Heart right ventricle (tissue), 16 donors: ENCODE results near the gene HRAS. TPM values are rescaled to one million over a fixed set of nuclear protein-coding genes. Genes with fewer than 3 reads are reported as not detected.

Experiments used
- ATAC-seq, 8 donors: fragments of 200-7000 bp; cut with Tn5 transposase; one replicate each; pipeline ENCODE4 v1.9.1; 2020; ENCODE audit warnings: mild to moderate bottlenecking in 8 of 8, moderate library complexity in 8 of 8, moderate number of reproducible peaks in 1 of 8
- DNase-seq, 2 donors: peaks; one replicate each; pipeline ENCODE4 v3.0.0-alpha.2; 2020
- H3K27ac ChIP-seq, 10 donors: fragments of 200-600 bp; sonication (generic) in 2 of 10; one replicate each; pipeline versions ENCODE4 v1.5.0 to v1.8.0; 2020 to 2022; ENCODE audit warnings: mild to moderate bottlenecking in 3 of 10
- H3K27me3 ChIP-seq, 7 donors: fragments of 200-600 bp; one replicate each; pipeline ENCODE4 v1.8.0; 2021 to 2022; ENCODE audit warnings: mild to moderate bottlenecking in 2 of 7
- H3K36me3 ChIP-seq, 9 donors: fragments of 200-600 bp; sonication (generic) in 1 of 9; one replicate each; pipeline versions ENCODE4 v1.5.0 to v1.8.0; 2020 to 2022; ENCODE audit warnings: mild to moderate bottlenecking in 2 of 9
- H3K4me1 ChIP-seq, 9 donors: fragments of 200-600 bp; sonication (generic) in 1 of 9; one replicate each; pipeline versions ENCODE4 v1.5.0 to v1.8.0; 2020 to 2022; ENCODE audit warnings: mild to moderate bottlenecking in 4 of 9
- H3K4me3 ChIP-seq, 10 donors: fragments of 200-600 bp; sonication (generic) in 2 of 10; one replicate each; pipeline versions ENCODE4 v1.5.0 to v1.8.0; 2020 to 2022; ENCODE audit warnings: mild to moderate bottlenecking in 7 of 10, moderate library complexity in 2 of 10
- H3K9me3 ChIP-seq, 11 donors: fragments of 200-600 bp in 10 of 11; sonication (generic) in 2 of 11; one replicate each; pipeline versions ENCODE4 v1.5.0 to v1.8.0; 2013 to 2022; ENCODE audit warnings: mild to moderate bottlenecking in 2 of 11, control low read depth in 1 of 11, moderate library complexity in 1 of 11
- WGBS, 2 donors: extraction: QIAGEN DNeasy Blood & Tissue Kit; methylation state at CpG; one replicate each; pipeline ENCODE4 v1.1.7; 2013; ENCODE audit warnings: inconsistent platforms in 1 of 2; 5-methylcytosine and 5-hydroxymethylcytosine counted together
- intact Hi-C, 10 donors: fragments of 100-400 bp; cut with DNase I; formaldehyde crosslinking; loops; one replicate each; pipeline versions ENCODE4 v1.11.1 to v1.14.2; 2022
- polyA plus RNA-seq, 2 donors: library from polyadenylated mRNA; stranded (reverse); fragments of 200-250 nt; gene quantifications; one replicate each; pipeline ENCODE4 v1.2.3, GENCODE V29; 2013
- total RNA-seq, 10 donors: library from RNA; stranded (reverse); fragmentation: NEBNext Ultra II Directional in 3 of 10; extraction: Animal tissue kit (Norgen Biotek cat#: 25700) in 3 of 10; gene quantifications; one replicate each; pipeline versions ENCODE4 v1.2.1 to v1.2.4, GENCODE V29; 2021 to 2023
- TF ChIP-seq, protein P1 (sequence below), 9 donors: fragments of 200-600 bp; sonication (generic) in 2 of 9; IDR thresholded peaks; one replicate each; pipeline versions ENCODE4 v1.5.0 to v1.8.0; 2021 to 2022; ENCODE audit warnings: antibody characterized with exemption in 9 of 9, mild to moderate bottlenecking in 5 of 9, moderate library complexity in 1 of 9
- donor health status: Arrhythmogenic right ventricular cardiomyopathy.
- donor health status: ischemic (EF 13 %, LVEDD 7.1; RV severe dilation, severe dysfunction).
- donor health status: healthy with polysubstance abuse.
- donor health status: DM: no; HTN: yes; CAD: no.
- donor health status: DM: no; HTN: no; CAD: no.
- donor health status: ischemic (EF 25% LVEDD 6.9; RV normal size, moderate dysfunction).
- donor health status: ischemic (EF 25% LVEDD 5.7; RV mildly dilated, moderate dysfunction).
- donor health status: healthy.
- donor health status: DM: yes; HTN: yes; CAD: no.
- donor health status: Ischemic cardiomyopathy.
- donor health status: ischemic (EF 35%, LVEDD 5.7; RV mildly dilated, moderate dysfunction).
- donor health status: nonischemic (EF 11% LVEDD 7.7; RV severe dilation, severe dysfunction).
- donor health status: DM: yes; HTN: yes; CAD: no.
- donor health status: PGD.
- donor health status: ischemic (EF 29% LVEDD 5.4; RV normal size, mild dysfunction).
- donor health status: nonischemic (EF 23%, LVEDD 6.1; RV moderate dilation, normal function).

The HRAS gene
- total and polyA plus RNA-seq, 12 donors: 44.7 to 132 (median 56.4) TPM

DNA sequence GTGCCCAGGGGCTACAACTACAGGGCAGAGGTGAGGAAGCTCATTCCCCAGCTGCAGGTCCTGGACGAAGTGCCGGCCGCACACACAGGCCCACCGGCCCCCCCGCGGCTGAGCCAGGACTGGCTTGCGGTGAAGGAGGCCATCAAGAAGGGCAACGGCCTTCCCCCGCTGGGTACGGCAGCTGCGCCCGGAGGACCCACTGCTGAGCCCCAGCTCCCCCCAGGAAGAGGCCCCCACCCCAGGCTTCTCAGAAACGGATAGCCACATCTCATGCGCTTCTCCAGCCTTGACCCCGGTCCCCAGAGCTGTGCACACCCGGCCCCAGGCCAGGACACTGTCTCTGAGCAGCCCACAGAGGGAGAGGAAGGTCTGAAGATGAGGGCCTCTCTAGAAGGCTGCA is 15.8 kb upstream of the HRAS start:
- no peak overlapping the region for H3K4me3 ChIP-seq
- no peaks in the 10 kb centered on the region for H3K9me3 ChIP-seq
- ATAC-seq: no peak
- TF ChIP-seq, protein P1, sequence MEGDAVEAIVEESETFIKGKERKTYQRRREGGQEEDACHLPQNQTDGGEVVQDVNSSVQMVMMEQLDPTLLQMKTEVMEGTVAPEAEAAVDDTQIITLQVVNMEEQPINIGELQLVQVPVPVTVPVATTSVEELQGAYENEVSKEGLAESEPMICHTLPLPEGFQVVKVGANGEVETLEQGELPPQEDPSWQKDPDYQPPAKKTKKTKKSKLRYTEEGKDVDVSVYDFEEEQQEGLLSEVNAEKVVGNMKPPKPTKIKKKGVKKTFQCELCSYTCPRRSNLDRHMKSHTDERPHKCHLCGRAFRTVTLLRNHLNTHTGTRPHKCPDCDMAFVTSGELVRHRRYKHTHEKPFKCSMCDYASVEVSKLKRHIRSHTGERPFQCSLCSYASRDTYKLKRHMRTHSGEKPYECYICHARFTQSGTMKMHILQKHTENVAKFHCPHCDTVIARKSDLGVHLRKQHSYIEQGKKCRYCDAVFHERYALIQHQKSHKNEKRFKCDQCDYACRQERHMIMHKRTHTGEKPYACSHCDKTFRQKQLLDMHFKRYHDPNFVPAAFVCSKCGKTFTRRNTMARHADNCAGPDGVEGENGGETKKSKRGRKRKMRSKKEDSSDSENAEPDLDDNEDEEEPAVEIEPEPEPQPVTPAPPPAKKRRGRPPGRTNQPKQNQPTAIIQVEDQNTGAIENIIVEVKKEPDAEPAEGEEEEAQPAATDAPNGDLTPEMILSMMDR (IDR thresholded peaks at IDR 0.05): no peak
- no peak overlapping the region for H3K27ac ChIP-seq
- peaks cover 3 to 16% (median 13%) of the 10 kb centered on the region in 9 donors for H3K4me1 ChIP-seq
- H3K27me3 ChIP-seq: peaks cover 27 to 63% (median 46%) of the 10 kb centered on the region in 7 donors
- WGBS, 2 donors: 81 to 85% methylated on average over 16 of the region's 16 CpGs
- DNase-seq: no peak
- H3K36me3 ChIP-seq: no peaks in the 10 kb centered on the region
- intact Hi-C loops: loop anchor here in 1 of 10 donors (5.0 kb wide), 1 partner anchor 171 kb away; no protein-coding TSS in a partner anchor

DNA sequence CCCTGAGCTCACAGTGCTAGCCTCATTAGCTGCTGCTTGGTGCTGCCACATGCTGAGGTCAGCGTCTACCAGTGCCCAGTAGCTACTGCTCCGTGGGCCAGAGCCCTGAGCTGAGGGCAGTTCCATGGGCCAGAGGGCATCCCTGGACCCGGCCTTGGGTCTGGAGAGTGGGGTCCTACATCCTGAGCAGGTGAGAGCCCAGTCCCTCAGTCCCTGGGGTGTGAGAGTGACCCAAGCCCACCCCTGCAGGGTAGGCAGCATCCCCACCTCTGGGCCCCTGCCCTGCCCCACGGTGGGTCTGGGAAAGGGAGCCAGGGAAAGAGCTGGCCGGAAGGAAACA is 15.3 kb upstream of the HRAS start:
- intact Hi-C loops: loop anchor here in 1 of 10 donors (5.0 kb wide), 1 partner anchor 172 kb away; no protein-coding TSS in a partner anchor
- Histone ChIP-seq H3K36me3 (no peaks in the 10 kb centered on the region), H3K4me3 (no peak overlapping the region), H3K4me1 (peaks cover 3 to 13% (median 12%) of the 10 kb centered on the region in 9 donors), H3K27ac (no peak overlapping the region), H3K27me3 (peaks cover 23 to 59% (median 43%) of the 10 kb centered on the region in 7 donors), H3K9me3 (no peaks in the 10 kb centered on the region)
- no peak for ATAC-seq
- DNase-seq: no peak
- TF ChIP-seq, protein P1 (IDR thresholded peaks at IDR 0.05): no peak
- 84 to 91% methylated on average over 5 of the region's 5 CpGs for WGBS, 2 donors

DNA sequence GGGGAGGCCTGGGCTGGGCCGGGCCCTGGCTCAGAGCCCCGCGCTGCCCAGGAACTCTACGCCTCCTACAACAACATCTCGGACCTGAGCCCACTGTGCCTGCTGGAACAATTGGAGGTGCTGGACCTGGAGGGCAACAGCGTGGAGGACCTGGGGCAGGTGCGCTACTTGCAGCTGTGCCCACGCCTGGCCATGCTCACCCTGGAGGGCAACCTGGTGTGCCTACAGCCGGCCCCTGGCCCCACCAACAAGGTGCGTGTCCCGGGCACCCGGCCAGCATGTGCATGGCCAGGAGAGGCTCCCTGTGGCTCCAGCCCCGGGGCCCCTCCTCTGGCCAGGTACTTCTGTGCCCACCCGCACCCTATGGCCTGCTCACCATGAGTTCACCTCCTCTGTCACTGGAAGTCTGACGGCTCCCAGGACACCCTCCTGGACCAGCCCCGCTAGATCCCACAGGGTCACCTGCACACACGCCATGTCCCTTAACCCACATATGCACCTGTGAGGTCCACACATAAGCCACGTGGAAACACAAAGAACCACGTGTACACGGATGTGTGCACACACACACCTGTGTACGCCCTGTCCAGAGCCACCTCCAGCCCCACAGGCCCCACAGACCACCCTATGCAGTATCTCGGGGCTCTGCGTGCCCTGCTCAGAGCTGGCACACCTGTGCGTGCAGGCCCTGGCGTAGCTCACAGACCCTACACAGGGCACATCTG is 14.8 kb upstream of the HRAS start:
- Histone ChIP-seq H3K9me3 (no peaks in the 10 kb centered on the region), H3K4me1 (peaks cover under 1 to 8% (median 7%) of the 10 kb centered on the region in 9 donors), H3K4me3 (no peak overlapping the region), H3K27me3 (peaks cover 18 to 54% (median 37%) of the 10 kb centered on the region in 7 donors), H3K36me3 (no peaks in the 10 kb centered on the region), H3K27ac (no peak overlapping the region)
- DNase-seq (no peak), ATAC-seq (no peak)
- WGBS, 2 donors: 94 to 95% methylated on average over 25 of the region's 25 CpGs
- TF ChIP-seq, protein P1 (IDR thresholded peaks at IDR 0.05): no peak
- intact Hi-C loops: loop anchor here in 1 of 10 donors (5.0 kb wide), 1 partner anchor 172 kb away; no protein-coding TSS in a partner anchor

DNA sequence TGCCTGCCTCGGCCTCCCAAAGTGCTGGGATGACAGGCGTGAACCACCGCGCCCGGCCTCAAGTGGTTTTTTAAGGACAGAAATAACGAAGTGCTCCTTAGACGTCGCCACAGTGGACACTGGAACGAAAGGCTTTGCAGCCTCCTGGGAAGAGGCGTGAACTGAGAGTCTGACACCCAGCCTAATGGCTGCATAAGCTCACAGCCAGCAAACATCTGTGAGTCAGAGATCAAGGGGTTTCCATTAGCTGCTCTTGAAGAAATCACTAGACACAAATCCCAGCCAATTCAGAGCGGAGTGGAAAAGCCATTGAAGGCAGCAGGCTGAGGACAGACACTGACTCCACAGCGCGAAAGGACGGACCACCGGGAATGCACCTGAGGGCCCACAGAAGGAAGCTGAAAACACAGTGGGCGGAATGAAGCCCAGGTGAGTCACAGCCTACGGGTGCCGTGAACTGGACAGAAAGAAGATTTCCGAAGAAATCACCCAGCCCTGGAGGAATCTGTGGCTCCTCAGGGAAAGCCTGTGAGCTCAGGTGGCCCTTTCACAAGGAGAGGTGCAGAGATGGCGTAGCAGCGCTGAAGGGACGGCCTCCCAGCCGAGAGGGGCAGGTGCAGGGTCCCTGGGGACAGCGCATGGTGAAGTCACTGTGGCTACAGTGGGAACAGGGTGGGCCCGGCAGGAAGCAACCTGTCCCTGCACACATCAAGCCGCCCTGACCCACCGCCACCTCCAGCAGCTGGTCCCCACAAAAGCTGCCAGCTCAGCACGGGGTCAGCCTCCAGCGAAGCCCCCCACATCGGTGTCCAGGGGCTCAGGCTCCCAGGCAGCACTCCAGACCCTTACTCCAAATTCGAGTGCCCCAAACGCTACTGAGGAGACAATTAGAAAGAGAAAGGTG is 13.6 kb upstream of the HRAS start:
- Histone ChIP-seq H3K27ac (no peak overlapping the region), H3K36me3 (no peaks in the 10 kb centered on the region)
- WGBS, 2 donors: 75 to 79% methylated on average over 32 of the region's 32 CpGs

More for the DNA sequence above, 13.6 kb upstream of the HRAS start:
- no peak for DNase-seq
- H3K9me3 ChIP-seq: no peaks in the 10 kb centered on the region
- peaks cover 9 to 43% (median 27%) of the 10 kb centered on the region in 7 donors for H3K27me3 ChIP-seq
- H3K4me1 ChIP-seq: no peaks in the 10 kb centered on the region
- no peak overlapping the region for H3K4me3 ChIP-seq
- intact Hi-C loops: no loop called here
- TF ChIP-seq, protein P1 (IDR thresholded peaks at IDR 0.05): no peak
- ATAC-seq: no peak
